Stimulated activated CD4-positive, alpha-beta T cell treated with anti-CD3 and anti-CD28 coated beads, TNF-alpha, amount 100 ng/mL, for 1 hour (primary cell): Measurements from ENCODE around the gene DCAF5.
"Not testable (repeated sequence)": the region's sequence is repeated elsewhere in the genome, so short reads cannot be mapped to it uniquely, and the experiment has no call there.

Experiments used
- DNase-seq, 3 donors: peaks; one replicate each; pipeline ENCODE4 v3.0.0-alpha.2; 2020; ENCODE audit warnings: low read depth in 3 of 3, low spot score in 1 of 3

DCAF5 gene

DNA sequence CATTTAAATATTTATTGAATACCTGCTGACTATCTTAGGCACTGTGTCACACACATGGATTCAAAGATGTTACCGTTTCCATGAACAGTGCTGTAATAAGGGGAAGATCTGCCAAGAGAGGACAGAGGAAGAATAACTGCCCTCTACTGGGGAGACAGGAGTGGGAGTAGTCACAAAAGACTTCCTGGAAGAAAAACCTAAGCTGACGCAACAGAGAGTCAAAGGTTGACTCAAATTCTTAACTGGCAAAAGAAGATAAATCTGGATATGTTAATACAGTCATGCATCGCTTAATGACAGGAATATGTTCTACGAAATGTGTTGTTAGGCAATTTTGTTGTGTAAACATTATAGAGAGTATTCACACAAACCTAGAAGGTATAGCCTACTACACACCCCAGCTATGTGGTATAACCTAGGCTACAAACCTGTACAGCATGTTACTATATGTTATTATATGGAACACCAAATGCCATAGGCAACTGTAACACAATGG is 51.5 kb downstream of the DCAF5 start:
- DNase-seq: no peak

DNA sequence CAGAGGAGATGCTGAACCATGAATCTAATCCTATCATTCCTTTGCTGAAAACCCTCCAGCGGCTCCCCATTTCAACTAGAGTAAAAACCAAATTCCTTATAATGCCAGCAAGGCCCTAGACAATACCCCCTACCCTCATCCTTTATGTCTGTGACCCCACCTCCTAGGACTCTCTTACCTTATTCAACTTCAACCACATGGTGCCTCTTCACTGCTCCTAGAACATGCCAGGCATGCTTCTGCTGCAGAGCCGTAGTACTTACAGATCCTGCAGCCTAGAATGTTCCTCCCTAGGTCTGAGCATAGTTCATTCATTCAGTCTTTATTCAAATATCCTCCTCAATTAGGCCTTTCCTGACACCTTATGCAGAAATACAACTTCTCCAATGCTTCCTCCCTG is 54.9 kb downstream of the DCAF5 start:
- DNase-seq: no peak

- no peak for DNase-seq
These were observed 56.0 kb downstream of the DCAF5 start for GRCh38 chr14:69096781-69097475.

- no peak for DNase-seq
These were observed 56.7 kb downstream of the DCAF5 start for GRCh38 chr14:69096246-69096645.

DNA sequence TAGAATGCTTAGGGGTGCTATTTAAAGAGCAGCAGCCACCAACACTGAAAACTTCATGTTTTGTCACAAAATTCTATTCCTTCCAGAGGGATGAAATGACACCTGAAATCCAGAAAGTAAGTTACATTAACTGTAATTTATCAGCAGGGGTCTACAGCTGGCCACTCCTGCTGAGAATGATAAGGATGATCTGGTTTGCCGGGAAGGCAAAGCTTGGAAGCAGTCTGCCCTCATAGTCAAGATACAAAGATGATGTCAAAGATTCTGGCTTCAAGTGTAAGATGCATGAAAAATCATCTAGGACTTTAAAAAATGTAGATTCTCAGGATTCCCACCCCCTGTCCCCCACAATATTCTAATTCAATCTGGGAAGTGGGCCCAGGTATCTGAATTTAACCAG is 58.4 kb downstream of the DCAF5 start:
- DNase-seq: no peak

GRCh38 chr14:69093631-69094421 is 59.1 kb downstream of the DCAF5 start:
- DNase-seq: no peak

DNA sequence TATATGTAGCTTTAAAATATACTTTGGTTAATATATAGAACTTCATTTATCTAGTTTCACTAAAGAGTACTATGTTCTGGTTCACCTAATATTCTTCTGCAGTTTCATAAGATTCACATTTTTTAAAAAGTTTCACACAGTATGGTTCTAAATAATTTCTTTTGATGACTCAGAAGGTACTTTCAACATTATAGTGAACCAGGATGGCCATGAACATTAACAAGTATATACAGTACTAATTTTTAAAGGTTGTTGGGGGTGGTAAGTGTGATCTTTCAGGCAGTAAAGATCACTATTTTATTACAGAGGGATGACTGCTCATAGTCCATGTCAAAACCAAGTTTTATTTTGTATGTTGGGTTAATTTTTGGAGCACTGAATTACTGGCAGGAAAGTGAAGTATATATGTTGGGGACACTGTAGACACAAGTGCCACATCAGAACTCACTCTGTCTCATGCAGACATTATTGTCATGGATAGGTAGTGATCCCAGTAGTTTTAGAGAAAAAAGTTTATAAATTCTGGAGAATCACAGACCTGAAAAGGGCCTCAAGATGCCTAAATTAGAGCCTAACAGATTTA is 60.0 kb downstream of the DCAF5 start:
- no peak for DNase-seq

GRCh38 chr14:69091695-69092094 is 61.2 kb downstream of the DCAF5 start:
- DNase-seq: no peak

DNA sequence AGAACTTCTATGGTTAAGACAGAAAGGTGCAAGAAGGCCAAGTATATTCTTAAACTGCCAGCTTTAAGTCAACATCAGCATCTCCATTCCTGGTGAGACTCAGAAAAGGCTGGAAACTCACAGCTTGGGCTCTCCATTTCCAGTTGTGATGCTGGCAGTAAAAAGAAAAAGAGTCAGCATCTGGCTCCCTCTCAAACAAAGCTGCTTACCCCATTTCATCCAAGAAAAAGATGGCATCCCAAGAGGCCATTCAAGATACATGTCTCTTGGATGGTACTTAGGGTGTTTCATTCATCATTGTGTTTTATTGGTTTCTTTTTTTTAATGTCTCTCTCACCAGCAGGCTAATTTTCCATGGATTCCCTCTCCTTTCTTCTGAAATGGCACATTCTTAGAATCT is 61.9 kb downstream of the DCAF5 start:
- no peak for DNase-seq

DNA sequence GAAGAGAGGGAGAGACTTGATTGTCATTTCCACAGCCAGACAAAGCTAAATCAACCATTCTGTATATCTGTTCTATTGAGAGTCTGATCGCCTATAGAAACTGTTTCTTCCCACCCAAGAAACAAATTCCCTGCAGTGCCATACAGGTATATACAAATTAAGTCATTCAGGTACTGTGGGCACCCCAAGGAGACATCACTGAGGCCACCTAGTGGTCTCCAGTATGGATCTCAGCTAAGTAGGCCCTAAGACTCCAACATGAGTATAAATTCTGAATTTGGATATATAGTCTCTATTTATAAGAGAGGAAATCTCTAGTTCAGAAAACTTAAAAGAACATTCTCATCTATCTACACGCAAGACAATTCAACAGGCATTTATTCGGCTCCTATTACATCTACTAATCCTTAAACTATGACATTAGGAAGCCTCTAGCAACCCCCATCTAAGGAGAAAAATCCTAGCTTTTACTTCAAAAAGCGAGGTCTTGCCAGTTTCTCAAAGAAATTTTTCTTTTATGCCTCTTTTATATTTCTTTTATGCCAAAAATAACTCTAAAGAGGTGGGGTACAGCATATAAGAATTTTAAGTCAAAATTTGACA is 62.6 kb downstream of the DCAF5 start:
- no peak for DNase-seq

GRCh38 chr14:69089046-69089445 is 63.9 kb downstream of the DCAF5 start:
- DNase-seq: no peak

DNA sequence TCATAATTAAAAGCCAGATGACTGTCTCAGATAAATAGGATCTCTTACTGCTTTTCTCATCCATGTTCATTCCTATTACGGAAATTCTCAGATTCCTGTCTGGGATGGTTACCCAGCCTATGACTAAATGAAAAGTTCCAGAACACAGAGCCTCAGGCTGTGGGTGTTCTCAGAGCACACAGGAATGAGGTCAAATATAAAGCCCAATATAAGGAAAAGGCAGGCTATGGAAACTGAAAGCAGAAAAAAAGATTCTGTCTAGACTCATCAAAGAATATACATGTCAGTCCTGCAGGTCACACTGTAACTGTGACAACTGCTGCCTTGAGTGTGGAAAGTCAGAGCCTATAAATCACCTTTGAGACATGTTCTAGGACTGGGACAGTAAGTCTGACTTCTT is 64.3 kb downstream of the DCAF5 start:
- no peak for DNase-seq

DNA sequence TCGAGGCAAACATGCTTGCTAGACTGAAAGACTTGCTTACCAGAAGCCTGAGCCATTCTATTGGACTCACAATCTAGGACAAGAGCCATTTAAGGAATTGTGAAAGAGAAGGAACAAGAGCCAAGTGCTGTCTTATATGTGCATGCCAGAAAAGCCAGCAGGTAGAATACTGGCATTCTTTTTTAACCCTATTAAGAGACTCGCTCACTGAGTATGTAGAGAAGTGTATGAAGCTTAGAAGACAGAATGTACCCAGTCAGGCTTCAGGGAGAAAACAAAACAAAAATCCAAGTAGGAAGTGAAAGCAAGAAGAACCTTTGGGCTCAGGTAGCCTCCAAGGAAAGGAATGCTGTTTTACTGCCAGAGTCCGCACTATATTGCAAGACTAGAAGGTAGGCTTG is 65.9 kb downstream of the DCAF5 start:
- DNase-seq: no peak

- no peak for DNase-seq
These were observed 66.4 kb downstream of the DCAF5 start for GRCh38 chr14:69086537-69086936.

GRCh38 chr14:69084023-69084422 is 68.9 kb downstream of the DCAF5 start:
- DNase-seq: no peak

DNA sequence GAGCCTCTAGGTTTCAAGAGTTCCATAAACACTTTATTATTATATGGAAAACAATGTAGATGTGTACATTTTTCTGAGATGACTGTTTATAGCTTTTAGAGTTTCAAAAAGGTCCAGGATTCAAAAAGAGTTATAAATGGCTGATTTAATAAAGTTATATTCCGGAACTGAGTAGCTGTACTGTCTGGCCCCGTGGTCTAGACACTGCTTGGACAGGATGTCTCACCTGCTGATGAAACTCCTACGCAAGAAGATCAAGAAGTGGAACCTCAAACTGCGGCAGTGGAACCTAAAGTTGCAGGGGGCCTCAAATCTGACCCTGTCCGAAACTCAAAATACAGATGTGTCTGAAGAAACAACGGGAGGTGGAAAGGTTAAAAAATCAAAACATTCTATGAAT is 69.7 kb downstream of the DCAF5 start:
- no peak for DNase-seq

DNA sequence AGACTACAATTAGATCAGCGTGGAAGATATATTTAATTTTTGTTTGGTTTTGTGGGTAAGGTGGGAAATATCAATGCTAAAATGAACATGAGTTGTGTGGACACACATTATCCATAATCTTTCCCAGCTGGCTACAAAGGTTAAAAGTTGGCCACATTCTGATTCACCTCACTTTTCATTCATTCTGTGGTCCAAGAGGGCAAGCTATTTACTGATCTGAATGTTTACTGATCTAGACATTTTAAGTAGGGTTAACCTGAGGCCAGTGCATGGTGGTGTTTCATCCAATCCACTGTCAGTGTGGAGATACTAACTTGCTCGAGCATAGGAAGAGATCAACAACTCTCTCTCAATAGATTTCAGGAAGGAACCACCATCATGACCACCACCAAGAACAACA is 71.6 kb downstream of the DCAF5 start:
- no peak for DNase-seq

DNA sequence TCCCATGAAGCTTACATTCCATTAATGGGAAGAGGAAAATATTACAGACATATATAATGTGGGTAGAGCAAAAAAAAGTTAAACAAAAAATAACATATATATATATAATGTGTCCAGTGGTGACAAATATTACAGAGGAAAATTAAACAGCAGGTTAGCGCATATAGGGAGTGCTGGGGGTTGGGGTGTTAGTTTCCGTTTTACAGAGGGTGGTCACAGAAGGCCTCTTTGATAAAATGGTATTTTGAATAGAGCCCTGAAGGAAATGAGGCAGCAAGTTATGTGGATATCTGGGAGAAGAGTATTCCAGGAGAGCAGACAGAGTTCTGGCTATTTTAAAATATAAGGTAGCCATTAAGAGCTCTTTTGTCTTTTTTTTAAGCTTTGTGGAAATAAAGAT is 73.2 kb downstream of the DCAF5 start:
- DNase-seq: no peak

- no peak for DNase-seq
These were observed 73.7 kb downstream of the DCAF5 start for GRCh38 chr14:69079188-69079742.

GRCh38 chr14:69077841-69078240 is 75.1 kb downstream of the DCAF5 start:
- no peak for DNase-seq

DNA sequence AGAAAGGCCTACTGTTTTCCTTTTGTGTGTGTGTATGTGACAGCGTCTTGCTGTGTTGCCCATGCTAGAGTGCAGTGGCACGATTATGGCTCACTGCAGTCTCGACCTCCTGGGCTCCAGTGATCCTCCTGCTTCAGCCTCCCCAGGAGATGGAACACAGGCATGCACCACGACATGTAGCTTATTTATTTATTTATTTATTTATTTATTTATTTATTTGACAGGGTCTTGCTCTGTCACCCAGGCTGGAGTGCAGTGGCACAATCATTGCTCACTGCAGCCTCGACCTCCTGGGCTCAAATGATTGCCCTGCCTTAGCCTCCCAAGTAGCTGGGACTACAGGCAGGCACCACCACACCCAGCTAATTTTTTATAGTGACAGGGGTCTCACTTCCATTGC is 75.7 kb downstream of the DCAF5 start:
- DNase-seq: not testable (repeated sequence)

DNA sequence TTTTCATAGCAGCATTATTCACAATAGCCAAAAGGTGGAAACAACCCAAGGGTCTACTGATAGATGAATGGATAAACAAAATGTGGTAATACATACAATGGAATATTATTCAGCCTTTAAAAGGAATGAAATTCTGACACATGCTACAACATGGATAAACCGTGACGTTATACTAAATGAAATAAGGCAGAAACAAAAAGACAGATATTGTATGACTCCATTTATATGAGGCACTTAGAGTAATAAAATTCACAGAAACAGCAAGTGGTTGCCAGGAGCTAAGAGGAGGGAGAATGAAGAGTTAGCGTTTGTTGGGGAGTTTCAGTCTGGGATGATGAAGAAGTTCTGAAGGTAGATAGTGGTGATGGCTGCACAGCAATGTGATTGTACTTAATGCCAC is 76.6 kb downstream of the DCAF5 start:
- DNase-seq: no peak
